SK-N-SH treated with all-trans-retinoic acid at 6 μM for 48 hours (cell line): ENCODE measurements around the gene PHYKPL.

Experiments used
- ATAC-seq: fragments of 200-7000 bp; cut with Tn5 transposase; 3 replicates; pipeline ENCODE4 v1.9.1; 2020; ENCODE audit warnings: mild to moderate bottlenecking, moderate library complexity
- ARNTL ChIP-seq: fragments of 450-650 bp; formaldehyde crosslinking; IDR thresholded peaks from 2 replicates; pipeline ENCODE4 v1.5.0; 2020; ENCODE audit warnings: low read depth, mild to moderate bottlenecking, moderate library complexity, borderline replicate concordance
- BACH2 ChIP-seq: fragments of 250-450 bp; sonication (Bioruptor Pico); IDR thresholded peaks from 2 replicates; pipeline ENCODE4 v1.9.0; 2021; ENCODE audit warnings: mild to moderate bottlenecking, borderline replicate concordance
- CSDC2 ChIP-seq: fragments of 250-450 bp; sonication (Bioruptor Pico); IDR thresholded peaks from 2 replicates; pipeline ENCODE4 v1.5.0; 2020; ENCODE audit warnings: mild to moderate bottlenecking, moderate library complexity
- ESRRG ChIP-seq: fragments of 250-450 bp; sonication (Bioruptor Pico); IDR thresholded peaks from 2 replicates; pipeline ENCODE4 v1.6.1; 2021; ENCODE audit warnings: mild to moderate bottlenecking
- GLIS3 ChIP-seq: fragments of 250-450 bp; sonication (Bioruptor Pico); IDR thresholded peaks from 2 replicates; pipeline ENCODE4 v1.5.0; 2020; ENCODE audit warnings: mild to moderate bottlenecking, moderate library complexity
- ISL1 ChIP-seq: fragments of 250-450 bp; sonication (Bioruptor Pico); IDR thresholded peaks from 2 replicates; pipeline ENCODE4 v2.1.2; 2022; ENCODE audit warnings: mild to moderate bottlenecking, moderate library complexity
- PPARA ChIP-seq: fragments of 250-450 bp; sonication (Bioruptor Pico); IDR thresholded peaks from 2 replicates; pipeline ENCODE4 v1.5.0; 2020; ENCODE audit warnings: mild to moderate bottlenecking, borderline replicate concordance
- RARB ChIP-seq: fragments of 250-450 bp; sonication (Bioruptor Pico); IDR thresholded peaks from 2 replicates; pipeline ENCODE4 v1.8.0; 2021; ENCODE audit warnings: mild to moderate bottlenecking, moderate library complexity
- SNAI2 ChIP-seq: fragments of 250-450 bp; sonication (Bioruptor Pico); IDR thresholded peaks from 2 replicates; pipeline ENCODE4 v1.5.0; 2020; ENCODE audit warnings: mild to moderate bottlenecking, moderate library complexity
- TCF4 ChIP-seq: fragments of 250-450 bp; sonication (Bioruptor Pico); IDR thresholded peaks from 2 replicates; pipeline ENCODE4 v1.8.0; 2021; ENCODE audit warnings: mild to moderate bottlenecking, moderate library complexity, borderline replicate concordance
- TOX ChIP-seq: fragments of 250-450 bp; sonication (Bioruptor Pico); IDR thresholded peaks from 2 replicates; pipeline ENCODE4 v1.8.0; 2021; ENCODE audit warnings: mild to moderate bottlenecking, moderate library complexity, borderline replicate concordance
- ZC3H10 ChIP-seq: fragments of 250-450 bp; sonication (Bioruptor Pico); IDR thresholded peaks from 2 replicates; pipeline ENCODE4 v1.5.1; 2021; ENCODE audit warnings: mild to moderate bottlenecking, moderate library complexity
- ZFP3 ChIP-seq: fragments of 250-450 bp; sonication (Bioruptor Pico); IDR thresholded peaks from 2 replicates; pipeline ENCODE4 v1.5.0; 2020; ENCODE audit warnings: mild to moderate bottlenecking, moderate library complexity
- ZFP30 ChIP-seq: fragments of 450-650 bp; formaldehyde crosslinking; IDR thresholded peaks from 2 replicates; pipeline ENCODE4 v1.5.0; 2022; ENCODE audit warnings: mild to moderate bottlenecking, moderate library complexity
- ZNF565 ChIP-seq: fragments of 450-650 bp; formaldehyde crosslinking; conservative IDR thresholded peaks from 2 replicates; pipeline ENCODE4 v1.5.0; 2020; ENCODE audit warnings: low read depth, mild to moderate bottlenecking, moderate library complexity
- ZNF70 ChIP-seq: fragments of 450-650 bp; formaldehyde crosslinking; IDR thresholded peaks from 2 replicates; pipeline ENCODE4 v1.5.0; 2020; ENCODE audit warnings: mild to moderate bottlenecking, moderate library complexity
- ZNF8 ChIP-seq: fragments of 450-650 bp; formaldehyde crosslinking; IDR thresholded peaks from 2 replicates; pipeline ENCODE4 v1.5.0; 2020; ENCODE audit warnings: mild to moderate bottlenecking, moderate library complexity
- TF ChIP-seq, protein P1 (sequence below): fragments of 250-450 bp; sonication (Bioruptor Pico); IDR thresholded peaks from 2 replicates; pipeline ENCODE4 v1.5.0; 2020; ENCODE audit warnings: mild to moderate bottlenecking, moderate library complexity
- TF ChIP-seq, protein P2 (sequence below): fragments of 250-450 bp; sonication (Bioruptor Pico); IDR thresholded peaks from 2 replicates; pipeline ENCODE4 v1.5.1; 2021; ENCODE audit warnings: mild to moderate bottlenecking, moderate library complexity
- TF ChIP-seq, protein P3 (sequence below): fragments of 250-450 bp; sonication (Bioruptor Pico); IDR thresholded peaks from 2 replicates; pipeline ENCODE4 v1.8.0; 2021; ENCODE audit warnings: low read depth, mild to moderate bottlenecking, moderate library complexity, borderline replicate concordance
- TF ChIP-seq, protein P4 (sequence below): fragments of 250-450 bp; sonication (Bioruptor Pico); IDR thresholded peaks from 2 replicates; pipeline ENCODE4 v1.8.0; 2020; ENCODE audit warnings: mild to moderate bottlenecking, moderate library complexity, borderline replicate concordance
- TF ChIP-seq, protein P5 (sequence below): fragments of 250-450 bp; sonication (Bioruptor Pico); IDR thresholded peaks from 2 replicates; pipeline ENCODE4 v1.5.1; 2020; ENCODE audit warnings: low read depth, mild to moderate bottlenecking, moderate library complexity

The PHYKPL gene

DNA sequence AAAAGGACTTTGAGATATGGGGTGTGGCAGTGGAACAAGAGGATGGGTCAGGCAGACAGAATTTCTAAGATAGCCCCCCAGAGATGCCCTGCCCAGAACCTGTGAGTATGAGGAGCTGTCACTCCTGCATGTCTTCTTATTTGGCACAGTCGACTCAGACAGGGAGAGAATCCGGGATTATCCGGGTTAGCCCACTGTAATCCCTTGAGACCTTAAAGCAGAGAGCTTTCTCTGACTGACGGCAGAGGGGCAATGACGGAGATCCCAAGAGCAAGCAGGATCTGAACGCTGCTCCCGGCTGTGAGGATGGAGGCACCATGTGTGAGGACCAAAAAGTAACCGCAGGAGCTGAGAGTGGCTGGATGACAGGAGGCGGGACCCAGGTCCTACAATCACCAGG, 70.1 kb downstream of the PHYKPL start:
- no peak for ATAC-seq
- no peak for TF ChIP-seq ESRRG
- TF ChIP-seq, protein P1, sequence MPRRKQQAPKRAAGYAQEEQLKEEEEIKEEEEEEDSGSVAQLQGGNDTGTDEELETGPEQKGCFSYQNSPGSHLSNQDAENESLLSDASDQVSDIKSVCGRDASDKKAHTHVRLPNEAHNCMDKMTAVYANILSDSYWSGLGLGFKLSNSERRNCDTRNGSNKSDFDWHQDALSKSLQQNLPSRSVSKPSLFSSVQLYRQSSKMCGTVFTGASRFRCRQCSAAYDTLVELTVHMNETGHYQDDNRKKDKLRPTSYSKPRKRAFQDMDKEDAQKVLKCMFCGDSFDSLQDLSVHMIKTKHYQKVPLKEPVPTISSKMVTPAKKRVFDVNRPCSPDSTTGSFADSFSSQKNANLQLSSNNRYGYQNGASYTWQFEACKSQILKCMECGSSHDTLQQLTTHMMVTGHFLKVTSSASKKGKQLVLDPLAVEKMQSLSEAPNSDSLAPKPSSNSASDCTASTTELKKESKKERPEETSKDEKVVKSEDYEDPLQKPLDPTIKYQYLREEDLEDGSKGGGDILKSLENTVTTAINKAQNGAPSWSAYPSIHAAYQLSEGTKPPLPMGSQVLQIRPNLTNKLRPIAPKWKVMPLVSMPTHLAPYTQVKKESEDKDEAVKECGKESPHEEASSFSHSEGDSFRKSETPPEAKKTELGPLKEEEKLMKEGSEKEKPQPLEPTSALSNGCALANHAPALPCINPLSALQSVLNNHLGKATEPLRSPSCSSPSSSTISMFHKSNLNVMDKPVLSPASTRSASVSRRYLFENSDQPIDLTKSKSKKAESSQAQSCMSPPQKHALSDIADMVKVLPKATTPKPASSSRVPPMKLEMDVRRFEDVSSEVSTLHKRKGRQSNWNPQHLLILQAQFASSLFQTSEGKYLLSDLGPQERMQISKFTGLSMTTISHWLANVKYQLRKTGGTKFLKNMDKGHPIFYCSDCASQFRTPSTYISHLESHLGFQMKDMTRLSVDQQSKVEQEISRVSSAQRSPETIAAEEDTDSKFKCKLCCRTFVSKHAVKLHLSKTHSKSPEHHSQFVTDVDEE (CRISPR knock-in tag), result no peak
- TF ChIP-seq ZFP3 (CRISPR knock-in tag), result no peak
- TF ChIP-seq GLIS3 (CRISPR knock-in tag), result no peak
- TF ChIP-seq, protein P2, sequence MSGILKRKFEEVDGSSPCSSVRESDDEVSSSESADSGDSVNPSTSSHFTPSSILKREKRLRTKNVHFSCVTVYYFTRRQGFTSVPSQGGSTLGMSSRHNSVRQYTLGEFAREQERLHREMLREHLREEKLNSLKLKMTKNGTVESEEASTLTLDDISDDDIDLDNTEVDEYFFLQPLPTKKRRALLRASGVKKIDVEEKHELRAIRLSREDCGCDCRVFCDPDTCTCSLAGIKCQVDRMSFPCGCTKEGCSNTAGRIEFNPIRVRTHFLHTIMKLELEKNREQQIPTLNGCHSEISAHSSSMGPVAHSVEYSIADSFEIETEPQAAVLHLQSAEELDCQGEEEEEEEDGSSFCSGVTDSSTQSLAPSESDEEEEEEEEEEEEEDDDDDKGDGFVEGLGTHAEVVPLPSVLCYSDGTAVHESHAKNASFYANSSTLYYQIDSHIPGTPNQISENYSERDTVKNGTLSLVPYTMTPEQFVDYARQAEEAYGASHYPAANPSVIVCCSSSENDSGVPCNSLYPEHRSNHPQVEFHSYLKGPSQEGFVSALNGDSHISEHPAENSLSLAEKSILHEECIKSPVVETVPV (CRISPR knock-in tag), result no peak
- no peak for TF ChIP-seq ARNTL (CRISPR knock-in tag)
- no peak for TF ChIP-seq RARB
- no peak for TF ChIP-seq ZFP30 (CRISPR knock-in tag)
- no peak for TF ChIP-seq ISL1 (CRISPR knock-in tag)
- TF ChIP-seq, protein P3, sequence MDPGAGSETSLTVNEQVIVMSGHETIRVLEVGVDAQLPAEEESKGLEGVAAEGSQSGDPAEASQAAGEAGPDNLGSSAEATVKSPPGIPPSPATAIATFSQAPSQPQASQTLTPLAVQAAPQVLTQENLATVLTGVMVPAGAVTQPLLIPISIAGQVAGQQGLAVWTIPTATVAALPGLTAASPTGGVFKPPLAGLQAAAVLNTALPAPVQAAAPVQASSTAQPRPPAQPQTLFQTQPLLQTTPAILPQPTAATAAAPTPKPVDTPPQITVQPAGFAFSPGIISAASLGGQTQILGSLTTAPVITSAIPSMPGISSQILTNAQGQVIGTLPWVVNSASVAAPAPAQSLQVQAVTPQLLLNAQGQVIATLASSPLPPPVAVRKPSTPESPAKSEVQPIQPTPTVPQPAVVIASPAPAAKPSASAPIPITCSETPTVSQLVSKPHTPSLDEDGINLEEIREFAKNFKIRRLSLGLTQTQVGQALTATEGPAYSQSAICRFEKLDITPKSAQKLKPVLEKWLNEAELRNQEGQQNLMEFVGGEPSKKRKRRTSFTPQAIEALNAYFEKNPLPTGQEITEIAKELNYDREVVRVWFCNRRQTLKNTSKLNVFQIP, result no peak
- TF ChIP-seq ZNF8 (CRISPR knock-in tag), result no peak
- no peak for TF ChIP-seq BACH2 (CRISPR knock-in tag)
- TF ChIP-seq TCF4, result no peak
- TF ChIP-seq ZNF70 (CRISPR knock-in tag), result no peak
- TF ChIP-seq ZNF565 (CRISPR knock-in tag), result no peak
- TF ChIP-seq ZC3H10 (CRISPR knock-in tag), result no peak

DNA sequence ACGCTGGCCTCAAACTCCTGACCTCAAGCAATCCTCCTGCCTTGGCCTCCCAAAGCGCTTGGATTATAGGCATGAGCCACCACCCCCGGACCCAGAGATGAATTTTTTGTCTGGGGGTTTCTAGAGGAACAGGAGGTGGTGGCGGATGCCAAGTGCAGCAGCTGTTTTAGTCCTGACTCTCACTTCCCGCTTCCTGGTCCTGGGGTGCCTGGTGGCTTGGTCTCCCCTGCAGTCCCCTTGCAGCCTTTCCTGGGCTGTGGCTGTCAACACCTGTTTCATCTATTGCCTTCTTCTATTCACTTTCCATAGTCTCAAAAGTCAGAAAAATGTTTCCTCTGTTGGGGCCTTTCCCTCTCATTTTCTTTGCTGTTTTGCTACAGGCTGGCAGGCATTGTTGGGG, 72.4 kb downstream of the PHYKPL start:
- TF ChIP-seq CSDC2, result no peak
- no peak for TF ChIP-seq ARNTL (CRISPR knock-in tag)
- TF ChIP-seq, protein P4, sequence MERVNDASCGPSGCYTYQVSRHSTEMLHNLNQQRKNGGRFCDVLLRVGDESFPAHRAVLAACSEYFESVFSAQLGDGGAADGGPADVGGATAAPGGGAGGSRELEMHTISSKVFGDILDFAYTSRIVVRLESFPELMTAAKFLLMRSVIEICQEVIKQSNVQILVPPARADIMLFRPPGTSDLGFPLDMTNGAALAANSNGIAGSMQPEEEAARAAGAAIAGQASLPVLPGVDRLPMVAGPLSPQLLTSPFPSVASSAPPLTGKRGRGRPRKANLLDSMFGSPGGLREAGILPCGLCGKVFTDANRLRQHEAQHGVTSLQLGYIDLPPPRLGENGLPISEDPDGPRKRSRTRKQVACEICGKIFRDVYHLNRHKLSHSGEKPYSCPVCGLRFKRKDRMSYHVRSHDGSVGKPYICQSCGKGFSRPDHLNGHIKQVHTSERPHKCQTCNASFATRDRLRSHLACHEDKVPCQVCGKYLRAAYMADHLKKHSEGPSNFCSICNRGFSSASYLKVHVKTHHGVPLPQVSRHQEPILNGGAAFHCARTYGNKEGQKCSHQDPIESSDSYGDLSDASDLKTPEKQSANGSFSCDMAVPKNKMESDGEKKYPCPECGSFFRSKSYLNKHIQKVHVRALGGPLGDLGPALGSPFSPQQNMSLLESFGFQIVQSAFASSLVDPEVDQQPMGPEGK (CRISPR knock-in tag), result no peak
- no peak for TF ChIP-seq GLIS3 (CRISPR knock-in tag)
- no peak for TF ChIP-seq ZFP3 (CRISPR knock-in tag)
- no peak for TF ChIP-seq ZNF70 (CRISPR knock-in tag)
- TF ChIP-seq, protein P2 (CRISPR knock-in tag), result no peak
- TF ChIP-seq ISL1 (CRISPR knock-in tag), result no peak
- TF ChIP-seq, protein P5, sequence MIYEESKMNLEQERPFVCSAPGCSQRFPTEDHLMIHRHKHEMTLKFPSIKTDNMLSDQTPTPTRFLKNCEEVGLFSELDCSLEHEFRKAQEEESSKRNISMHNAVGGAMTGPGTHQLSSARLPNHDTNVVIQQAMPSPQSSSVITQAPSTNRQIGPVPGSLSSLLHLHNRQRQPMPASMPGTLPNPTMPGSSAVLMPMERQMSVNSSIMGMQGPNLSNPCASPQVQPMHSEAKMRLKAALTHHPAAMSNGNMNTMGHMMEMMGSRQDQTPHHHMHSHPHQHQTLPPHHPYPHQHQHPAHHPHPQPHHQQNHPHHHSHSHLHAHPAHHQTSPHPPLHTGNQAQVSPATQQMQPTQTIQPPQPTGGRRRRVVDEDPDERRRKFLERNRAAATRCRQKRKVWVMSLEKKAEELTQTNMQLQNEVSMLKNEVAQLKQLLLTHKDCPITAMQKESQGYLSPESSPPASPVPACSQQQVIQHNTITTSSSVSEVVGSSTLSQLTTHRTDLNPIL, result no peak
- TF ChIP-seq TCF4, result no peak
- no peak for TF ChIP-seq SNAI2 (CRISPR knock-in tag)
- no peak for TF ChIP-seq ESRRG
- no peak for TF ChIP-seq BACH2 (CRISPR knock-in tag)
- TF ChIP-seq PPARA (CRISPR knock-in tag), result no peak
- no peak for TF ChIP-seq TOX
- no peak for ATAC-seq
